NCI-H187 treated with DMSO at 0.1 percent for 48 hours (cell line): ENCODE data around the gene PLXDC1.

Experiments used
- DNase-seq: peaks from one replicate; lab custom pipeline; 2025; lab: John Stamatoyannopoulos, UW

Gene PLXDC1

GRCh38 chr17:39151150-39151942 is at the start of gene PLXDC1:
Gene PLXDC1 (minus strand): TSS chr17:39151637. CDS start chr17:39151437, 200 bp downstream.
- DNase-seq = no peak

GRCh38 chr17:39200957-39201510 is 49.6 kb upstream of the PLXDC1 start:
- no peak for DNase-seq

- DNase-seq = no peak
Observed at GRCh38 chr17:39200070-39200879, 48.8 kb upstream of the PLXDC1 start, which contains the start of gene RPL19. Gene RPL19 (plus strand): TSS chr17:39200283. CDS start chr17:39200345, 62 bp downstream.

GRCh38 chr17:39199820-39200069 is 48.3 kb upstream of the PLXDC1 start:
- peak; percentile 80 for DNase-seq

- no peak for DNase-seq
Observed at GRCh38 chr17:39198186-39198566, 46.7 kb upstream of the PLXDC1 start.

- DNase-seq = no peak
Observed at GRCh38 chr17:39197380-39198185, 46.1 kb upstream of the PLXDC1 start, which contains the start of gene CACNB1. Gene CACNB1 (minus strand): TSS chr17:39197669. CDS start chr17:39197495, 174 bp downstream.

GRCh38 chr17:39196808-39197291 is 45.4 kb upstream of the PLXDC1 start:
- DNase-seq = no peak

GRCh38 chr17:39196241-39196807 is 44.9 kb upstream of the PLXDC1 start:
- no peak for DNase-seq

- no peak for DNase-seq
Observed at GRCh38 chr17:39195568-39196160, 44.2 kb upstream of the PLXDC1 start.

- DNase-seq = no peak
Observed at GRCh38 chr17:39194985-39195524, 43.6 kb upstream of the PLXDC1 start.

- no peak for DNase-seq
Observed at GRCh38 chr17:39194089-39194984, 42.9 kb upstream of the PLXDC1 start.

- no peak for DNase-seq
Observed at GRCh38 chr17:39193346-39193745, 41.9 kb upstream of the PLXDC1 start.

- DNase-seq = no peak
Observed at GRCh38 chr17:39192901-39193300, 41.5 kb upstream of the PLXDC1 start.

GRCh38 chr17:39191750-39192510 is 40.5 kb upstream of the PLXDC1 start:
- DNase-seq = no peak

GRCh38 chr17:39187152-39187830 is 35.9 kb upstream of the PLXDC1 start:
- no peak for DNase-seq

GRCh38 chr17:39186481-39187002 is 35.1 kb upstream of the PLXDC1 start:
- no peak for DNase-seq

- no peak for DNase-seq
Observed at GRCh38 chr17:39183720-39184119, 32.3 kb upstream of the PLXDC1 start.

GRCh38 chr17:39183045-39183444 is 31.6 kb upstream of the PLXDC1 start:
- DNase-seq = no peak
